ENCODE results near the gene RBBP4.

DNA sequence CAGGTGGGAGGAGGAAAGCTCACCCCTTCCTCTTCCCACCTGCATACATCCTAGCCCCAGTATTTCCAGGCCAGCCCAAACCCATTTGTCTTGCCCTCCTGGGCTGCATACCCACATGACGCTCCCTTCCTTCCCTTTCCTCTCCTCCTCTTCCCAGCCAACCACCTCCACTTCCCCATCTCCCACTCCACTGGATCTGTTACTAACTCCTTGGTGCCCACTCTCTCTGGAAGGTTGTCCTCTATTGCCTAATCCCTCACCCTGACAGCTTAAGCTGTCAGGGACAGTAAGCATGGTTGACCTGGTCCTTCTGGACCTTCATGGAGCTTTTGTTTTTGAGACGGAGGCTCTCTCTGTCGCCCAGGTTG, 74.6 kb downstream of the RBBP4 start:
- TF ChIP-seq EP300 (conservative IDR thresholded peaks at IDR 0.05; ENCODE audit: poor library complexity, severe bottlenecking) (no peak), CTCF (IDR thresholded peaks at IDR 0.05; ENCODE audit: poor library complexity, severe bottlenecking) (no peak), SMC3 (conservative IDR thresholded peaks at IDR 0.05; ENCODE audit: poor library complexity) (no peak), RAD21 (conservative IDR thresholded peaks at IDR 0.05) (no peak), MXI1 (conservative IDR thresholded peaks at IDR 0.05; ENCODE audit: poor library complexity, severe bottlenecking) (no peak), TAF1 (IDR thresholded peaks at IDR 0.05; ENCODE audit: low read depth) (no peak), POLR2AphosphoS5 (IDR thresholded peaks at IDR 0.05) (no peak)
